Measurements from ENCODE around the gene LYPD5. TPM values are rescaled to one million over a fixed set of nuclear protein-coding genes. Genes with fewer than 3 reads are reported as not detected.

The LYPD5 gene
- total RNA-seq, 6 experiments from 2014 or later, result 0.80 to 0.87 TPM; not detected in 4

DNA sequence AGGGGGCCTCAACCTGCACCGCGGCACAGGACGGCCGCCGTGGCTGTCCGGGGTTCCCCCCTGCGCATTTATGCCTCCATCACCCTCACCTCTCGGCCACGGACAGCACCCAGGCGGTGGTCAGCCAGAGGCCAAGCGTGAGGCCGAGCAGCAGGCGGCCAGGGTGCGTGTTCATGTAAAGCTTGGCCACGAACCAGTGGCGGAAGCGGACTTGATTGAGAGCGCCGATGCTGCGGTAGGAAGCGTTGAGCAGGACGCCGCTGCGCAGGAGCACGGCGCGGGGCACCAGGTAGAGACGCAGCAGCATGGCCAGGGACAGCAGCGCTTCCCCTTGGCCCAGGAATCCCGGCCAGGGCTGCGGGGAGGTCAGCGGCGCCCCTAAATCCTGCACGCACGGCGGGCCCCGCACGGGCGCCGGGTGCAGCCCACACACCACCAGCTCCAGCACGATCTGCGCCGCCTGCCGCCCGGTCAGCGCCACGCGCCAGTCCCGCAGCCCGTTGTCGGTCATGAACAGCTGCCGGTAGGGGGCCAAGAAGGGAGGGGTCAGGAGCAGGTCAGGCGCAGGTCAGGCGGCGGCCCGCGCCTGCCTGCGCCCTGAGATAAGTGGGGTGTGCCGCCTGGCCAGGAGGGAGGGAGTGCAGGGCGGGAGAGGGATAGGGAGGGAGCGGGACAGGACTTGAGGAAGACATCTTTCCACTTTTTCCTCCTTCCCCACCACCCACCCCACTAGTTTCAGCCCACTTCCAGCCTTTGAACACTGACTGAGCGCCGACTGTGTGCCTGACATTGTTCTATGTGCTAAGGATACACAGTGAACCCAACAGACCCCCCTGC, 27.9 kb downstream of the LYPD5 start:
- Histone ChIP-seq H3K4me3 (peak overlapping the region in 2 of 3 donors; percentile 7 to 22), H3K36me3 (no peaks in the 10 kb centered on the region), H3K27me3 (no peaks in the 10 kb centered on the region), H3K4me1 (peaks cover 0 to 9% (median 0%) of the 10 kb centered on the region in 4 donors), H3K27ac (no peak overlapping the region), H3K9me3 (no peaks in the 10 kb centered on the region)
- peak; percentile 80 to 89 (median 87) for ATAC-seq
- intact Hi-C loops (cut with DNase I), result no loop called here
- DNase-seq, result peak; percentile 67 to 73 (median 70)
- no peak for TF ChIP-seq POLR2A (IDR thresholded peaks at IDR 0.05)
- TF ChIP-seq, protein P1, sequence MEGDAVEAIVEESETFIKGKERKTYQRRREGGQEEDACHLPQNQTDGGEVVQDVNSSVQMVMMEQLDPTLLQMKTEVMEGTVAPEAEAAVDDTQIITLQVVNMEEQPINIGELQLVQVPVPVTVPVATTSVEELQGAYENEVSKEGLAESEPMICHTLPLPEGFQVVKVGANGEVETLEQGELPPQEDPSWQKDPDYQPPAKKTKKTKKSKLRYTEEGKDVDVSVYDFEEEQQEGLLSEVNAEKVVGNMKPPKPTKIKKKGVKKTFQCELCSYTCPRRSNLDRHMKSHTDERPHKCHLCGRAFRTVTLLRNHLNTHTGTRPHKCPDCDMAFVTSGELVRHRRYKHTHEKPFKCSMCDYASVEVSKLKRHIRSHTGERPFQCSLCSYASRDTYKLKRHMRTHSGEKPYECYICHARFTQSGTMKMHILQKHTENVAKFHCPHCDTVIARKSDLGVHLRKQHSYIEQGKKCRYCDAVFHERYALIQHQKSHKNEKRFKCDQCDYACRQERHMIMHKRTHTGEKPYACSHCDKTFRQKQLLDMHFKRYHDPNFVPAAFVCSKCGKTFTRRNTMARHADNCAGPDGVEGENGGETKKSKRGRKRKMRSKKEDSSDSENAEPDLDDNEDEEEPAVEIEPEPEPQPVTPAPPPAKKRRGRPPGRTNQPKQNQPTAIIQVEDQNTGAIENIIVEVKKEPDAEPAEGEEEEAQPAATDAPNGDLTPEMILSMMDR (IDR thresholded peaks at IDR 0.05), result peak; percentile 40 to 51 (median 48)
- WGBS (ENCODE audit: insufficient coverage, low coverage, low lambda C conversion rate, missing lambda C conversion rate), result 21% methylated on average over 5 of the region's 63 CpGs

GRCh38 chr19:43773725-43774102, 28.5 kb downstream of the LYPD5 start:
- intact Hi-C loops (cut with DNase I), result loop anchor here in 1 of 2 donors (2.0 kb wide), 1 partner anchor 23 kb away; no protein-coding TSS in a partner anchor
- DNase-seq (no peak), ATAC-seq (no peak)
- TF ChIP-seq, protein P1 (IDR thresholded peaks at IDR 0.05), result no peak
- no peak for TF ChIP-seq POLR2A (IDR thresholded peaks at IDR 0.05)
- Histone ChIP-seq H3K36me3 (no peaks in the 10 kb centered on the region), H3K4me1 (peaks cover 0 to 9% (median 0%) of the 10 kb centered on the region in 4 donors), H3K27me3 (no peaks in the 10 kb centered on the region), H3K4me3 (no peak overlapping the region), H3K9me3 (no peaks in the 10 kb centered on the region), H3K27ac (no peak overlapping the region)
- WGBS (ENCODE audit: insufficient coverage, low coverage, low lambda C conversion rate, missing lambda C conversion rate), result 26% methylated on average over 5 of the region's 5 CpGs

- Histone ChIP-seq H3K4me3 (no peak overlapping the region), H3K9me3 (no peaks in the 10 kb centered on the region), H3K27me3 (no peaks in the 10 kb centered on the region), H3K36me3 (no peaks in the 10 kb centered on the region), H3K4me1 (peaks cover 0 to 3% (median 0%) of the 10 kb centered on the region in 4 donors), H3K27ac (no peak overlapping the region)
- ATAC-seq, result no peak
- intact Hi-C loops (cut with DNase I), result no loop called here
- DNase-seq, result no peak
- TF ChIP-seq, protein P1 (IDR thresholded peaks at IDR 0.05), result no peak
- TF ChIP-seq POLR2A (IDR thresholded peaks at IDR 0.05), result no peak
- WGBS (ENCODE audit: insufficient coverage, low coverage, low lambda C conversion rate, missing lambda C conversion rate), result 85% methylated on average over 9 of the region's 14 CpGs
Measured at GRCh38 chr19:43769256-43769655, 33.0 kb downstream of the LYPD5 start.

GRCh38 chr19:43768273-43769050, 33.8 kb downstream of the LYPD5 start:
- Histone ChIP-seq H3K27ac (no peak overlapping the region), H3K36me3 (no peaks in the 10 kb centered on the region), H3K4me1 (no peaks in the 10 kb centered on the region), H3K4me3 (no peak overlapping the region), H3K9me3 (no peaks in the 10 kb centered on the region), H3K27me3 (no peaks in the 10 kb centered on the region)
- intact Hi-C loops (cut with DNase I), result no loop called here
- 54% methylated on average over 13 of the region's 15 CpGs for WGBS (ENCODE audit: insufficient coverage, low coverage, low lambda C conversion rate, missing lambda C conversion rate)
- DNase-seq, result no peak
- no peak for TF ChIP-seq POLR2A (IDR thresholded peaks at IDR 0.05)
- TF ChIP-seq, protein P1 (IDR thresholded peaks at IDR 0.05), result no peak
- ATAC-seq, result peak in 2 of 4 donors; percentile 20 to 27

Data from right lobe of liver (tissue), 6 donors.